Keratinocyte (primary cell): ENCODE results near the gene RFX6. TPM values are rescaled to one million over a fixed set of nuclear protein-coding genes. Genes with fewer than 3 reads are reported as not detected.

Experiments
- DNase-seq: peaks from one replicate; pipeline ENCODE4 v3.0.0-alpha.2; 2011; ENCODE audit warnings: low read depth, missing footprints, low spot score
- FAIRE-seq: peaks from 2 replicates; lab custom pipeline; 2011; peaks lifted over from hg19 to GRCh38; lab: Jason Lieb, UNC
- H2AFZ ChIP-seq: 2 replicates; pipeline ENCODE4 v1.6.0; 2012; ENCODE audit warnings: low read length, control low read depth, inconsistent platforms; ENCODE audit not compliant: control insufficient read depth
- H3K27ac ChIP-seq: 2 replicates; pipeline ENCODE4 v1.5.1; 2011; ENCODE audit warnings: low read length; ENCODE audit not compliant: control insufficient read depth, insufficient read depth
- H3K27me3 ChIP-seq: 3 replicates; pipeline ENCODE4 v1.6.0; 2011; ENCODE audit warnings: low read length; ENCODE audit not compliant: control insufficient read depth, insufficient read depth; ENCODE audit errors: extremely low read depth
- H3K36me3 ChIP-seq, 2 experiments: 2 replicates in 1 of 2; 3 replicates in 1 of 2; pipeline ENCODE4 v1.5.1; 2011; ENCODE audit warnings: low read length in 2 of 2, mild to moderate bottlenecking in 1 of 2; ENCODE audit not compliant: control insufficient read depth in 2 of 2, insufficient read depth in 2 of 2; ENCODE audit errors: extremely low read depth in 1 of 2
- H3K4me1 ChIP-seq: 3 replicates; pipeline ENCODE4 v1.5.1; 2011; ENCODE audit warnings: low read length; ENCODE audit not compliant: control insufficient read depth, insufficient read depth; ENCODE audit errors: extremely low read depth
- H3K4me2 ChIP-seq: 3 replicates; pipeline ENCODE4 v1.6.0; 2011; ENCODE audit warnings: low read depth, low read length; ENCODE audit not compliant: control insufficient read depth, insufficient read depth; ENCODE audit errors: extremely low read depth
- H3K4me3 ChIP-seq, 3 experiments: fragments of 200-600 bp in 1 of 3; sonication (generic) in 1 of 3; 2 replicates in 2 of 3; 3 replicates in 1 of 3; pipeline ENCODE4 v1.5.1; 2011 to 2016; ENCODE audit warnings: low read length in 3 of 3, mild to moderate bottlenecking in 3 of 3, control low read depth in 2 of 3, inconsistent platforms in 1 of 3, low read depth in 1 of 3, mixed read lengths in 1 of 3, mixed run types in 1 of 3, moderate library complexity in 1 of 3; ENCODE audit not compliant: control insufficient read depth in 2 of 3, insufficient read depth in 2 of 3; ENCODE audit errors: extremely low read depth in 1 of 3
- H3K79me2 ChIP-seq: 2 replicates; pipeline ENCODE4 v1.6.0; 2012; ENCODE audit warnings: low read length; ENCODE audit not compliant: control insufficient read depth, insufficient read depth
- H3K9ac ChIP-seq: 3 replicates; pipeline ENCODE4 v1.6.0; 2011; ENCODE audit warnings: low read length; ENCODE audit not compliant: control insufficient read depth, insufficient read depth; ENCODE audit errors: extremely low read depth
- H3K9me1 ChIP-seq: 3 replicates; pipeline ENCODE4 v1.6.0; 2011; ENCODE audit warnings: low read length; ENCODE audit not compliant: control insufficient read depth, insufficient read depth; ENCODE audit errors: extremely low read depth
- H3K9me3 ChIP-seq: 2 replicates; pipeline ENCODE4 v1.5.1; 2012; ENCODE audit warnings: low read depth, low read length; ENCODE audit not compliant: control insufficient read depth
- H4K20me1 ChIP-seq: 3 replicates; pipeline ENCODE4 v1.6.0; 2011; ENCODE audit warnings: low read length; ENCODE audit not compliant: control insufficient read depth, insufficient read depth; ENCODE audit errors: extremely low read depth
- CTCF ChIP-seq, 3 experiments: IDR thresholded peaks in 1 of 3; conservative IDR thresholded peaks in 1 of 3; optimal IDR thresholded peaks in 1 of 3; 2 replicates in 2 of 3; 3 replicates in 1 of 3; pipeline versions ENCODE3 to v1.5.1; 2011; ENCODE audit warnings: low read length in 3 of 3, mild to moderate bottlenecking in 3 of 3, moderate library complexity in 2 of 3, control low read depth in 1 of 3, inconsistent platforms in 1 of 3; ENCODE audit not compliant: insufficient read depth in 2 of 3; ENCODE audit errors: extremely low read depth in 1 of 3
- EZH2 ChIP-seq: IDR thresholded peaks from one replicate; pipeline ENCODE4 v1.6.1; 2012; ENCODE audit warnings: inconsistent platforms, mild to moderate bottlenecking, low read length, moderate library complexity
- dilution Hi-C: fragments of 300-500 bp; cut with MboI; formaldehyde crosslinking; loops from one replicate; pipeline ENCODE4 v1.7.0; 2020; ENCODE audit warnings: low sequenced_read_pairs; ENCODE audit not compliant: extremely low pct_ligation_motif_present
- polyA plus RNA-seq, 5 experiments: library from polyadenylated mRNA; depleted of rRNA in 3 of 5; stranded (reverse) in 3 of 5; stranded (forward) in 1 of 5; unstranded in 1 of 5; fragments of >200 nt; gene quantifications; 1 replicate in 1 of 5; 2 replicates in 3 of 5; 3 replicates in 1 of 5; pipeline versions ENCODE4 v1.2.1 to v1.2.3, GENCODE V29; 2011 to 2012; ENCODE audit warnings: missing spikeins in 2 of 5, low read depth in 1 of 5, low replicate concordance in 1 of 5

Gene RFX6
- polyA plus RNA-seq, 1 donor (not counting 4 experiments of a cell fraction or from before 2014, with no cell fraction given), result not detected

GRCh38 chr6:116973976-116974375 lies 96.9 kb downstream of the RFX6 start:
- Histone ChIP-seq H3K27me3 (peaks cover under 1% of the 10 kb centered on the region), H3K4me2 (no peak overlapping the region), H4K20me1 (no peaks in the 10 kb centered on the region), H3K4me1 (no peaks in the 10 kb centered on the region), H3K9me3 (no peaks in the 10 kb centered on the region), H2AFZ (no peak overlapping the region), H3K36me3 (no peaks in the 10 kb centered on the region), H3K9me1 (no peaks in the 10 kb centered on the region), H3K9ac (no peak overlapping the region), H3K4me3 (no peak overlapping the region), H3K27ac (no peak overlapping the region), H3K79me2 (no peaks in the 10 kb centered on the region)
- no peak for TF ChIP-seq CTCF (optimal IDR thresholded peaks at IDR 0.05 in 1 of 3, IDR thresholded peaks at IDR 0.05 in 1 of 3, conservative IDR thresholded peaks at IDR 0.05 in 1 of 3; ENCODE audit: extremely low read depth in 1 of 3, insufficient read depth in 2 of 3, low read length in 3 of 3)
- no peak for TF ChIP-seq EZH2
- FAIRE-seq (no peak), DNase-seq (no peak)
- dilution Hi-C loops, result no loop called here

DNA sequence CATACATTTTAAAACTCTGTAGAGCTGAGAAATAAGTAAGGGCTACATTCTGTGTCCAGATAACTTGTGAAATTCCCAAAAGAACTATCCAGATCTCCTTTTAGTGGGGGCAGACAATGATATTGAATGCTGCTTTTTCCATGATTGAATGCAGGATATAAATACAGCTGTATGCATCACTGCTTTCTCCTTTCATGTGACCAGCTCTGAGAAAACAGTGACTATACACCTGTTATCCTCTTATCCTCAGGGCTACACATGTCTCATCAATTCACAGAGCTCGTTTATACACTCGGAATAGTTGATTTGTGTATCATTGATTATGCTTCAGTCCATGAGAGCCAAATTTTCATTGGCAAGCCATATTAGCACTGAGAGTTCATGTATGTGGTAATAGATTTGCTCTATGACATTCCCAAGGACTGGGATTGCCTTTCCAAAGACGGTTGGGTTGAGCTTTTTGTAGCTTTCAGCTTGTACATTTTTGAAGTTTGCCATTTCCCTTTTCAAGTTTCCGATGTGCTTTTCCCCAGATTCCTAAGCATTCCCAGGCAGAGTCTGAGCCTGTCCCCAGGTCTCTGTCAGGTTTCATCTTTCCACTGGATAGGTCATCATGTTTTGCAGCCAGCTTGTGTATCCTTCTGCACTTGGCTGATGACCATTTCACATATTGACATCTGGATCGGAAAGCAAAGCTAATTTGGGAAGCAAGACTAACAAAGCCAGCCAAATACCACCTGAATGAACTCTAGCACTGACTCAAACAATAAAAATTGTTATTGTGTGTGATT lies 97.7 kb downstream of the RFX6 start:
- no peak for DNase-seq
- no peak overlapping the region for H3K9ac ChIP-seq
- H3K79me2 ChIP-seq, result no peaks in the 10 kb centered on the region
- no peak overlapping the region for H3K4me3 ChIP-seq
- no peaks in the 10 kb centered on the region for H4K20me1 ChIP-seq
- no peak overlapping the region for H2AFZ ChIP-seq
- no peaks in the 10 kb centered on the region for H3K9me1 ChIP-seq
- H3K27ac ChIP-seq, result no peak overlapping the region
- no peaks in the 10 kb centered on the region for H3K4me1 ChIP-seq
- dilution Hi-C loops, result no loop called here
- FAIRE-seq, result no peak
- H3K4me2 ChIP-seq, result no peak overlapping the region
- H3K27me3 ChIP-seq, result no peaks in the 10 kb centered on the region
- no peaks in the 10 kb centered on the region for H3K9me3 ChIP-seq
- H3K36me3 ChIP-seq, result no peaks in the 10 kb centered on the region
- TF ChIP-seq CTCF (optimal IDR thresholded peaks at IDR 0.05 in 1 of 3, IDR thresholded peaks at IDR 0.05 in 1 of 3, conservative IDR thresholded peaks at IDR 0.05 in 1 of 3; ENCODE audit: extremely low read depth in 1 of 3, insufficient read depth in 2 of 3, low read length in 3 of 3) (no peak), EZH2 (no peak)
